ENCODE results near the gene ANKRD28. TPM values are rescaled to one million over a fixed set of nuclear protein-coding genes. Genes with fewer than 3 reads are reported as not detected.

ANKRD28 gene
- total RNA-seq, 1 experiment from 2014 or later: 47.5 TPM

DNA sequence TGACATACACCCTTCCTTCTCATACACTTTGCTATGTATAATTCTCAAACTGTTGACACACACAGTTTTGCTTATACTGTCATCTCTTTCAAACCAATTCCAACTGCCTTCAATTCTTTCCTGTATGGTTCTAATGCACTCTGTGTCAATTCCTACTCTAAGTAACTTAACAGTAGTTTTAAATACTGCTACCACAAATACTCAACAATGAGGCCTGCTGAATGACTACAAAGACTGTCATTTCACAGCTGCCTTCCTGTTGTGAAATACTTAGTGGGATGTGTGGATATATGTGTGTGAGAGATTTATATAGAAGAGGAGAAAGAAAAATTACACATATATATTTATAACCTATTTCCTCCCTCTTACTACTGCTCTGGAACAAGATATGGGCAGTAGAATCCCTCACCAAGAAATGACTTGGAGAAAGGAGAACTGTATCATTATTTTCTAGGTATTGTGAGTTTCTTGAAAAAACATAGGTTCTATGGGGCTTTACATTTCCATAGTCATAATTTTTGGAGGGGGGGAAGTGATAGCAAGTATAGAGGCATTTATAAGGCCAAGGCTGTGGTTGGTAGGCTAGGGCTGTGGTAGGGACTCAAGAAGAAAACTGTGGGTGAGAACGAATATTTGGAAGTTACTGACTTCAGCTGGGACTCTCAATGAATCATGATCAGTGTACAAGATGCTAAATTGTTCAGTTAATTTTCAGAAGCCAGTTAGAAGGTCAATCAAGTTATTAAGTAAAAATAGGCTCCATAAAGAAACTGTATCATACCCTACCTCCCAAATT is 88.7 kb downstream of the ANKRD28 start:
- Histone ChIP-seq H3K27ac (ENCODE audit: low read depth, low read length) (no peak overlapping the region), H4K20me1 (ENCODE audit: insufficient read depth) (no peaks in the 10 kb centered on the region), H3K4me3 (replicated peaks in 1 of 2; ENCODE audit: low read depth in 1 of 2, low read length in 2 of 2) (no peak overlapping the region), H3K4me1 (ENCODE audit: control insufficient read depth in 1 of 2, insufficient read depth in 2 of 2, low read length in 2 of 2) (no peaks in the 10 kb centered on the region), H3K27me3 (ENCODE audit: insufficient read depth, low read length) (no peaks in the 10 kb centered on the region), H3K9me2 (ENCODE audit: insufficient read depth) (no peaks in the 10 kb centered on the region), H3K36me3 (ENCODE audit: control insufficient read depth in 1 of 2, insufficient read depth in 2 of 2, low read length in 2 of 2) (peaks cover 7 to 8% of the 10 kb centered on the region in 2 experiments; a peak in 3 of 4 replicates), H2AFZ (ENCODE audit: low read depth, low read length, poor library complexity, severe bottlenecking) (no peak overlapping the region), H3K79me2 (ENCODE audit: insufficient read depth, low read length) (no peaks in the 10 kb centered on the region), H3K9ac (ENCODE audit: low read length) (no peak overlapping the region), H3K9me3 (ENCODE audit: control insufficient read depth in 1 of 2, insufficient read depth in 1 of 2, low read depth in 1 of 2, low read length in 2 of 2) (no peaks in the 10 kb centered on the region), H3K4me2 (ENCODE audit: low read length) (no peak overlapping the region)
- POLR2A ChIA-PET: no interaction called here
- ATAC-seq (no peak), DNase-seq (ENCODE audit: low read depth, low spot score) (no peak)
- RAD21 ChIA-PET (ENCODE audit: low non-redundant PET in 1 of 2, low total read pairs in 2 of 2, uncharacterized antibody in 2 of 2, unreplicated experiment in 2 of 2): no interaction called here
- CTCF ChIA-PET: no interaction called here
- TF ChIP-seq POLR2AphosphoS5 (IDR thresholded peaks at IDR 0.05; ENCODE audit: low read depth, low read length): no peak
- TF ChIP-seq ZFX (IDR thresholded peaks at IDR 0.05): no peak
- TF ChIP-seq, protein P1, sequence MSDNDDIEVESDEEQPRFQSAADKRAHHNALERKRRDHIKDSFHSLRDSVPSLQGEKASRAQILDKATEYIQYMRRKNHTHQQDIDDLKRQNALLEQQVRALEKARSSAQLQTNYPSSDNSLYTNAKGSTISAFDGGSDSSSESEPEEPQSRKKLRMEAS (IDR thresholded peaks at IDR 0.05): no peak
- no peak for TF ChIP-seq SRF (IDR thresholded peaks at IDR 0.05; ENCODE audit: low read depth)
- TF ChIP-seq, protein P2, sequence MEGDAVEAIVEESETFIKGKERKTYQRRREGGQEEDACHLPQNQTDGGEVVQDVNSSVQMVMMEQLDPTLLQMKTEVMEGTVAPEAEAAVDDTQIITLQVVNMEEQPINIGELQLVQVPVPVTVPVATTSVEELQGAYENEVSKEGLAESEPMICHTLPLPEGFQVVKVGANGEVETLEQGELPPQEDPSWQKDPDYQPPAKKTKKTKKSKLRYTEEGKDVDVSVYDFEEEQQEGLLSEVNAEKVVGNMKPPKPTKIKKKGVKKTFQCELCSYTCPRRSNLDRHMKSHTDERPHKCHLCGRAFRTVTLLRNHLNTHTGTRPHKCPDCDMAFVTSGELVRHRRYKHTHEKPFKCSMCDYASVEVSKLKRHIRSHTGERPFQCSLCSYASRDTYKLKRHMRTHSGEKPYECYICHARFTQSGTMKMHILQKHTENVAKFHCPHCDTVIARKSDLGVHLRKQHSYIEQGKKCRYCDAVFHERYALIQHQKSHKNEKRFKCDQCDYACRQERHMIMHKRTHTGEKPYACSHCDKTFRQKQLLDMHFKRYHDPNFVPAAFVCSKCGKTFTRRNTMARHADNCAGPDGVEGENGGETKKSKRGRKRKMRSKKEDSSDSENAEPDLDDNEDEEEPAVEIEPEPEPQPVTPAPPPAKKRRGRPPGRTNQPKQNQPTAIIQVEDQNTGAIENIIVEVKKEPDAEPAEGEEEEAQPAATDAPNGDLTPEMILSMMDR (IDR thresholded peaks at IDR 0.05 in 2 of 3, conservative IDR thresholded peaks at IDR 0.05 in 1 of 3; ENCODE audit: borderline replicate concordance in 1 of 3, insufficient read depth in 1 of 3, low read depth in 2 of 3, low read length in 2 of 3): no peak
- TF ChIP-seq CEBPB (IDR thresholded peaks at IDR 0.05; ENCODE audit: low read depth): no peak
- TF ChIP-seq POLR2A (IDR thresholded peaks at IDR 0.05; ENCODE audit: borderline replicate concordance, extremely low read depth, insufficient read depth, insufficient read length): no peak
- no peak for TF ChIP-seq JUND (IDR thresholded peaks at IDR 0.05)
- TF ChIP-seq, protein P3, sequence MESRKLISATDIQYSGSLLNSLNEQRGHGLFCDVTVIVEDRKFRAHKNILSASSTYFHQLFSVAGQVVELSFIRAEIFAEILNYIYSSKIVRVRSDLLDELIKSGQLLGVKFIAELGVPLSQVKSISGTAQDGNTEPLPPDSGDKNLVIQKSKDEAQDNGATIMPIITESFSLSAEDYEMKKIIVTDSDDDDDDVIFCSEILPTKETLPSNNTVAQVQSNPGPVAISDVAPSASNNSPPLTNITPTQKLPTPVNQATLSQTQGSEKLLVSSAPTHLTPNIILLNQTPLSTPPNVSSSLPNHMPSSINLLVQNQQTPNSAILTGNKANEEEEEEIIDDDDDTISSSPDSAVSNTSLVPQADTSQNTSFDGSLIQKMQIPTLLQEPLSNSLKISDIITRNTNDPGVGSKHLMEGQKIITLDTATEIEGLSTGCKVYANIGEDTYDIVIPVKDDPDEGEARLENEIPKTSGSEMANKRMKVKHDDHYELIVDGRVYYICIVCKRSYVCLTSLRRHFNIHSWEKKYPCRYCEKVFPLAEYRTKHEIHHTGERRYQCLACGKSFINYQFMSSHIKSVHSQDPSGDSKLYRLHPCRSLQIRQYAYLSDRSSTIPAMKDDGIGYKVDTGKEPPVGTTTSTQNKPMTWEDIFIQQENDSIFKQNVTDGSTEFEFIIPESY (IDR thresholded peaks at IDR 0.05; ENCODE audit: extremely low read depth, insufficient replicate concordance, low read length): no peak
- no peak for TF ChIP-seq ZNF274 (IDR thresholded peaks at IDR 0.05; ENCODE audit: low read depth, low read length)
- TF ChIP-seq, protein P4, sequence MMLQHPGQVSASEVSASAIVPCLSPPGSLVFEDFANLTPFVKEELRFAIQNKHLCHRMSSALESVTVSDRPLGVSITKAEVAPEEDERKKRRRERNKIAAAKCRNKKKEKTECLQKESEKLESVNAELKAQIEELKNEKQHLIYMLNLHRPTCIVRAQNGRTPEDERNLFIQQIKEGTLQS (IDR thresholded peaks at IDR 0.05): no peak
- no peak for TF ChIP-seq CBX3 (IDR thresholded peaks at IDR 0.05; ENCODE audit: low read depth)
- TF ChIP-seq, protein P5, sequence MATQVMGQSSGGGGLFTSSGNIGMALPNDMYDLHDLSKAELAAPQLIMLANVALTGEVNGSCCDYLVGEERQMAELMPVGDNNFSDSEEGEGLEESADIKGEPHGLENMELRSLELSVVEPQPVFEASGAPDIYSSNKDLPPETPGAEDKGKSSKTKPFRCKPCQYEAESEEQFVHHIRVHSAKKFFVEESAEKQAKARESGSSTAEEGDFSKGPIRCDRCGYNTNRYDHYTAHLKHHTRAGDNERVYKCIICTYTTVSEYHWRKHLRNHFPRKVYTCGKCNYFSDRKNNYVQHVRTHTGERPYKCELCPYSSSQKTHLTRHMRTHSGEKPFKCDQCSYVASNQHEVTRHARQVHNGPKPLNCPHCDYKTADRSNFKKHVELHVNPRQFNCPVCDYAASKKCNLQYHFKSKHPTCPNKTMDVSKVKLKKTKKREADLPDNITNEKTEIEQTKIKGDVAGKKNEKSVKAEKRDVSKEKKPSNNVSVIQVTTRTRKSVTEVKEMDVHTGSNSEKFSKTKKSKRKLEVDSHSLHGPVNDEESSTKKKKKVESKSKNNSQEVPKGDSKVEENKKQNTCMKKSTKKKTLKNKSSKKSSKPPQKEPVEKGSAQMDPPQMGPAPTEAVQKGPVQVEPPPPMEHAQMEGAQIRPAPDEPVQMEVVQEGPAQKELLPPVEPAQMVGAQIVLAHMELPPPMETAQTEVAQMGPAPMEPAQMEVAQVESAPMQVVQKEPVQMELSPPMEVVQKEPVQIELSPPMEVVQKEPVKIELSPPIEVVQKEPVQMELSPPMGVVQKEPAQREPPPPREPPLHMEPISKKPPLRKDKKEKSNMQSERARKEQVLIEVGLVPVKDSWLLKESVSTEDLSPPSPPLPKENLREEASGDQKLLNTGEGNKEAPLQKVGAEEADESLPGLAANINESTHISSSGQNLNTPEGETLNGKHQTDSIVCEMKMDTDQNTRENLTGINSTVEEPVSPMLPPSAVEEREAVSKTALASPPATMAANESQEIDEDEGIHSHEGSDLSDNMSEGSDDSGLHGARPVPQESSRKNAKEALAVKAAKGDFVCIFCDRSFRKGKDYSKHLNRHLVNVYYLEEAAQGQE (IDR thresholded peaks at IDR 0.05; ENCODE audit: low read depth): no peak
- TF ChIP-seq RAD21 (IDR thresholded peaks at IDR 0.05; ENCODE audit: low read depth): no peak
- TF ChIP-seq SIN3A (IDR thresholded peaks at IDR 0.05; ENCODE audit: low read depth): no peak
- no peak for TF ChIP-seq EGR1 (IDR thresholded peaks at IDR 0.05; ENCODE audit: low read depth)
- no peak for TF ChIP-seq FOSL1 (IDR thresholded peaks at IDR 0.05; ENCODE audit: low read depth)
- TF ChIP-seq ELF1 (IDR thresholded peaks at IDR 0.05; ENCODE audit: borderline replicate concordance, low read depth): no peak
- BruUV-seq (replicated peaks): no TSS peak
- intact Hi-C loops (cut with micrococcal nuclease): no loop called here
